K562 (cell line): ENCODE results near the gene EYA3. TPM values are rescaled to one million over a fixed set of nuclear protein-coding genes. Genes with fewer than 3 reads are reported as not detected.

Source experiments
- CTBP1 ChIP-seq: fragments of 450-650 bp; IDR thresholded peaks from 2 replicates; pipeline ENCODE4 v1.6.1; 2016; ENCODE audit warnings: borderline replicate concordance
- ILF3 ChIP-seq: fragments of 450-650 bp; IDR thresholded peaks from 2 replicates; pipeline ENCODE4 v1.6.1; 2018; ENCODE audit warnings: antibody characterized with exemption, mild to moderate bottlenecking, moderate library complexity, borderline replicate concordance
- JUND ChIP-seq, 2 experiments: IDR thresholded peaks; 2 replicates in 1 of 2; 3 replicates in 1 of 2; pipeline ENCODE4 v1.6.1; 2011; ENCODE audit warnings: borderline replicate concordance in 2 of 2, low read depth in 2 of 2, low read length in 2 of 2, improper control_type of control experiment in 1 of 2, missing biosample characterization in 1 of 2, missing genetic modification characterization in 1 of 2, missing genetic modification reagents in 1 of 2
- NRF1 ChIP-seq, 2 experiments: fragments of 450-650 bp; IDR thresholded peaks in 1 of 2; conservative IDR thresholded peaks in 1 of 2; 2 replicates each; pipeline ENCODE4 v1.6.1; 2014; ENCODE audit warnings: mild to moderate bottlenecking in 2 of 2
- PHB2 ChIP-seq: fragments of 450-650 bp; IDR thresholded peaks from 2 replicates; pipeline ENCODE4 v1.6.1; 2017; ENCODE audit warnings: low read depth
- RBFOX2 ChIP-seq: fragments of 200-400 bp; formaldehyde crosslinking; IDR thresholded peaks from 2 replicates; pipeline ENCODE4 v1.6.1; 2017; ENCODE audit warnings: low read depth, mild to moderate bottlenecking, low read length, moderate library complexity
- SIN3A ChIP-seq, 2 experiments: fragments of 150-350 bp in 1 of 2; IDR thresholded peaks; 2 replicates each; pipeline ENCODE4 v1.6.1; 2011 to 2016; ENCODE audit warnings: borderline replicate concordance in 2 of 2, low read depth in 2 of 2, low read length in 2 of 2, mild to moderate bottlenecking in 2 of 2, moderate library complexity in 2 of 2; ENCODE audit not compliant: control insufficient read depth in 1 of 2
- SMAD3 ChIP-seq: fragments of 450-650 bp; formaldehyde crosslinking; conservative IDR thresholded peaks from 2 replicates; pipeline ENCODE4 v1.4.0; 2020; ENCODE audit warnings: mild to moderate bottlenecking
- SP1 ChIP-seq: sonication (generic); formaldehyde crosslinking; IDR thresholded peaks from 2 replicates; pipeline ENCODE4 v1.8.1; 2022; ENCODE audit warnings: mild to moderate bottlenecking, missing genetic modification reagents
- TARDBP ChIP-seq: fragments of 450-650 bp; IDR thresholded peaks from 2 replicates; pipeline ENCODE4 v1.6.1; 2016
- ZNF699 ChIP-seq: fragments of 250-450 bp; sonication (Bioruptor Pico); IDR thresholded peaks from 2 replicates; pipeline ENCODE4 v1.8.0; 2021; ENCODE audit warnings: mild to moderate bottlenecking, moderate library complexity; ENCODE audit not compliant: insufficient replicate concordance
- polyA plus RNA-seq, 8 experiments: library from polyadenylated mRNA; depleted of rRNA in 4 of 8; stranded (reverse) in 5 of 8; unstranded in 3 of 8; fragments of >200 nt; fragmentation: Nextera tagmentation in 2 of 8; fragmentation: Illumina TruSeq in 1 of 8; extraction: Ambion mirVana in 2 of 8; extraction: Trizol in 1 of 8; gene quantifications; 2 replicates each; pipeline versions ENCODE4 v1.2.1 to v1.2.3, GENCODE V29; 2011 to 2014; ENCODE audit warnings: inconsistent platforms in 1 of 8, missing spikeins in 1 of 8
- total RNA-seq, 7 experiments: library from RNA; depleted of rRNA in 6 of 7; stranded (reverse); fragments of >200 nt in 6 of 7; fragmentation: Illumina TruSeq in 2 of 7; extraction: Trizol in 2 of 7; gene quantifications; 2 replicates each; pipeline versions ENCODE4 v1.2.1 to v1.2.3, GENCODE V29; 2011 to 2021; ENCODE audit warnings: low replicate concordance in 1 of 7
- TF ChIP-seq, protein P1 (sequence below): sonication (generic); formaldehyde crosslinking; IDR thresholded peaks from 2 replicates; pipeline ENCODE4 v1.8.1; 2023; ENCODE audit warnings: mild to moderate bottlenecking, missing genetic modification reagents
- TF ChIP-seq, protein P2 (sequence below): fragments of 200-800 bp; sonication (Bioruptor generic); IDR thresholded peaks from 2 replicates; pipeline ENCODE4 v1.6.1; 2017; ENCODE audit warnings: missing genetic modification characterization, missing compliant biosample characterization
- TF ChIP-seq, protein P3 (sequence below): fragments of 200-800 bp; sonication (Bioruptor generic); IDR thresholded peaks from 2 replicates; pipeline ENCODE4 v1.6.1; 2016; ENCODE audit warnings: missing genetic modification characterization, missing compliant biosample characterization
- TF ChIP-seq, protein P4 (sequence below): sonication (generic); formaldehyde crosslinking; IDR thresholded peaks from 2 replicates; pipeline ENCODE4 v1.8.1; 2022; ENCODE audit warnings: missing genetic modification reagents
- TF ChIP-seq, protein P5 (sequence below): fragments of 450-650 bp; IDR thresholded peaks from 2 replicates; pipeline ENCODE4 v1.6.1; 2016; ENCODE audit warnings: missing biosample characterization, missing genetic modification characterization

The EYA3 gene
- total and polyA plus RNA-seq, 9 of the 15 experiments (the other 6 are each of a cell fraction or from before 2014, with no cell fraction given): 21.7 to 64.0 (median 43.6) TPM

DNA sequence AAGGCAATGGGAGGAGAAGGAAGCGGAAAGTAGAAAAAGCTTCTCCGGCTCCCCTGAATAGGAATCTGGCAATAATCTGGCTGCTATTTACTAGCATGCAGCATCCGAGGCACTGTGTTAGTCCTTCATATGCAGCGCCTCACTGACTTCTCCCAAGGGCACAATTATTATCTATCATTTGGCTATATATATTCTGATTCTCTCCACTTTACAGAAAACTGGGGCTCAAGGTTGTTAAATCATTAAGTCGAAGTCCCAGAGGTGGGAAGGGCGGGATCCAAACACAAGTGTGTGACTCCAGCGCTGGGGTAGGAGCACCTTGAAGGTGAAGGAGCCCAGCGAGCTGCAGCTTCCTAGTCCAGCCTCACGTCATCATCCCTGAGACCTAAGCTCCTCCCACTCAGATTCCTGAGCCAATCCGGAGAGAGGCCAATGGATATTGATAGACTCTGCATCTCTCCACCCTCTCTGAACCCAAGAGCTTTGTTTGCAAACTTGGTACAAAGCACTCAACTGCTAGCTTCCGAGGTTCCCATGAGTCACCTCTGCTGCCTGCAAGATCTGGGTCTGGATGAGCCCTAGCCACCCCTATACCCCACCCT lies 16.6 kb upstream of the EYA3 start (continued):
- TF ChIP-seq, protein P1, sequence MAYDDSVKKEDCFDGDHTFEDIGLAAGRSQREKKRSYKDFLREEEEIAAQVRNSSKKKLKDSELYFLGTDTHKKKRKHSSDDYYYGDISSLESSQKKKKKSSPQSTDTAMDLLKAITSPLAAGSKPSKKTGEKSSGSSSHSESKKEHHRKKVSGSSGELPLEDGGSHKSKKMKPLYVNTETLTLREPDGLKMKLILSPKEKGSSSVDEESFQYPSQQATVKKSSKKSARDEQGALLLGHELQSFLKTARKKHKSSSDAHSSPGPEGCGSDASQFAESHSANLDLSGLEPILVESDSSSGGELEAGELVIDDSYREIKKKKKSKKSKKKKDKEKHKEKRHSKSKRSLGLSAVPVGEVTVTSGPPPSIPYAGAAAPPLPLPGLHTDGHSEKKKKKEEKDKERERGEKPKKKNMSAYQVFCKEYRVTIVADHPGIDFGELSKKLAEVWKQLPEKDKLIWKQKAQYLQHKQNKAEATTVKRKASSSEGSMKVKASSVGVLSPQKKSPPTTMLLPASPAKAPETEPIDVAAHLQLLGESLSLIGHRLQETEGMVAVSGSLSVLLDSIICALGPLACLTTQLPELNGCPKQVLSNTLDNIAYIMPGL: no peak
- TF ChIP-seq, protein P2, sequence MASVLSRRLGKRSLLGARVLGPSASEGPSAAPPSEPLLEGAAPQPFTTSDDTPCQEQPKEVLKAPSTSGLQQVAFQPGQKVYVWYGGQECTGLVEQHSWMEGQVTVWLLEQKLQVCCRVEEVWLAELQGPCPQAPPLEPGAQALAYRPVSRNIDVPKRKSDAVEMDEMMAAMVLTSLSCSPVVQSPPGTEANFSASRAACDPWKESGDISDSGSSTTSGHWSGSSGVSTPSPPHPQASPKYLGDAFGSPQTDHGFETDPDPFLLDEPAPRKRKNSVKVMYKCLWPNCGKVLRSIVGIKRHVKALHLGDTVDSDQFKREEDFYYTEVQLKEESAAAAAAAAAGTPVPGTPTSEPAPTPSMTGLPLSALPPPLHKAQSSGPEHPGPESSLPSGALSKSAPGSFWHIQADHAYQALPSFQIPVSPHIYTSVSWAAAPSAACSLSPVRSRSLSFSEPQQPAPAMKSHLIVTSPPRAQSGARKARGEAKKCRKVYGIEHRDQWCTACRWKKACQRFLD (CRISPR knock-in tag): no peak
- no peak for TF ChIP-seq SIN3A (IDR thresholded peaks at IDR 0.05; ENCODE audit: borderline replicate concordance in 2 of 2, control insufficient read depth in 1 of 2, low read depth in 2 of 2, low read length in 2 of 2)
- TF ChIP-seq SMAD3: no peak
- no peak for TF ChIP-seq ZNF699 (CRISPR knock-in tag)
- TF ChIP-seq PHB2: no peak
- peak; percentile 58; the same call in 1 of the 2 replicates for TF ChIP-seq JUND (IDR thresholded peaks at IDR 0.05; ENCODE audit: borderline replicate concordance, low read depth, low read length)
- peak; percentile 35; the same call in 1 of the 3 replicates for TF ChIP-seq JUND (tag; IDR thresholded peaks at IDR 0.05; ENCODE audit: borderline replicate concordance, low read depth, low read length)
- TF ChIP-seq, protein P3, sequence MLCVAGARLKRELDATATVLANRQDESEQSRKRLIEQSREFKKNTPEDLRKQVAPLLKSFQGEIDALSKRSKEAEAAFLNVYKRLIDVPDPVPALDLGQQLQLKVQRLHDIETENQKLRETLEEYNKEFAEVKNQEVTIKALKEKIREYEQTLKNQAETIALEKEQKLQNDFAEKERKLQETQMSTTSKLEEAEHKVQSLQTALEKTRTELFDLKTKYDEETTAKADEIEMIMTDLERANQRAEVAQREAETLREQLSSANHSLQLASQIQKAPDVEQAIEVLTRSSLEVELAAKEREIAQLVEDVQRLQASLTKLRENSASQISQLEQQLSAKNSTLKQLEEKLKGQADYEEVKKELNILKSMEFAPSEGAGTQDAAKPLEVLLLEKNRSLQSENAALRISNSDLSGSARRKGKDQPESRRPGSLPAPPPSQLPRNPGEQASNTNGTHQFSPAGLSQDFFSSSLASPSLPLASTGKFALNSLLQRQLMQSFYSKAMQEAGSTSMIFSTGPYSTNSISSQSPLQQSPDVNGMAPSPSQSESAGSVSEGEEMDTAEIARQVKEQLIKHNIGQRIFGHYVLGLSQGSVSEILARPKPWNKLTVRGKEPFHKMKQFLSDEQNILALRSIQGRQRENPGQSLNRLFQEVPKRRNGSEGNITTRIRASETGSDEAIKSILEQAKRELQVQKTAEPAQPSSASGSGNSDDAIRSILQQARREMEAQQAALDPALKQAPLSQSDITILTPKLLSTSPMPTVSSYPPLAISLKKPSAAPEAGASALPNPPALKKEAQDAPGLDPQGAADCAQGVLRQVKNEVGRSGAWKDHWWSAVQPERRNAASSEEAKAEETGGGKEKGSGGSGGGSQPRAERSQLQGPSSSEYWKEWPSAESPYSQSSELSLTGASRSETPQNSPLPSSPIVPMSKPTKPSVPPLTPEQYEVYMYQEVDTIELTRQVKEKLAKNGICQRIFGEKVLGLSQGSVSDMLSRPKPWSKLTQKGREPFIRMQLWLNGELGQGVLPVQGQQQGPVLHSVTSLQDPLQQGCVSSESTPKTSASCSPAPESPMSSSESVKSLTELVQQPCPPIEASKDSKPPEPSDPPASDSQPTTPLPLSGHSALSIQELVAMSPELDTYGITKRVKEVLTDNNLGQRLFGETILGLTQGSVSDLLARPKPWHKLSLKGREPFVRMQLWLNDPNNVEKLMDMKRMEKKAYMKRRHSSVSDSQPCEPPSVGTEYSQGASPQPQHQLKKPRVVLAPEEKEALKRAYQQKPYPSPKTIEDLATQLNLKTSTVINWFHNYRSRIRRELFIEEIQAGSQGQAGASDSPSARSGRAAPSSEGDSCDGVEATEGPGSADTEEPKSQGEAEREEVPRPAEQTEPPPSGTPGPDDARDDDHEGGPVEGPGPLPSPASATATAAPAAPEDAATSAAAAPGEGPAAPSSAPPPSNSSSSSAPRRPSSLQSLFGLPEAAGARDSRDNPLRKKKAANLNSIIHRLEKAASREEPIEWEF (CRISPR knock-in tag): no peak
- 0 out of 4 replicates have a peak, but pooled peaks of 1 of the 2 experiments have one; percentile 27 for TF ChIP-seq NRF1 (conservative IDR thresholded peaks at IDR 0.05 in 1 of 2, IDR thresholded peaks at IDR 0.05 in 1 of 2)
- peak; percentile 34; the same call in 1 of the 2 replicates for TF ChIP-seq RBFOX2
- TF ChIP-seq TARDBP: no peak
- TF ChIP-seq CTBP1: 0 out of 2 replicates have a peak, but pooled peaks have one; percentile 18
- TF ChIP-seq, protein P4, sequence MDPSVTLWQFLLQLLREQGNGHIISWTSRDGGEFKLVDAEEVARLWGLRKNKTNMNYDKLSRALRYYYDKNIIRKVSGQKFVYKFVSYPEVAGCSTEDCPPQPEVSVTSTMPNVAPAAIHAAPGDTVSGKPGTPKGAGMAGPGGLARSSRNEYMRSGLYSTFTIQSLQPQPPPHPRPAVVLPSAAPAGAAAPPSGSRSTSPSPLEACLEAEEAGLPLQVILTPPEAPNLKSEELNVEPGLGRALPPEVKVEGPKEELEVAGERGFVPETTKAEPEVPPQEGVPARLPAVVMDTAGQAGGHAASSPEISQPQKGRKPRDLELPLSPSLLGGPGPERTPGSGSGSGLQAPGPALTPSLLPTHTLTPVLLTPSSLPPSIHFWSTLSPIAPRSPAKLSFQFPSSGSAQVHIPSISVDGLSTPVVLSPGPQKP: no peak
- no peak for TF ChIP-seq ILF3
- TF ChIP-seq, protein P5, sequence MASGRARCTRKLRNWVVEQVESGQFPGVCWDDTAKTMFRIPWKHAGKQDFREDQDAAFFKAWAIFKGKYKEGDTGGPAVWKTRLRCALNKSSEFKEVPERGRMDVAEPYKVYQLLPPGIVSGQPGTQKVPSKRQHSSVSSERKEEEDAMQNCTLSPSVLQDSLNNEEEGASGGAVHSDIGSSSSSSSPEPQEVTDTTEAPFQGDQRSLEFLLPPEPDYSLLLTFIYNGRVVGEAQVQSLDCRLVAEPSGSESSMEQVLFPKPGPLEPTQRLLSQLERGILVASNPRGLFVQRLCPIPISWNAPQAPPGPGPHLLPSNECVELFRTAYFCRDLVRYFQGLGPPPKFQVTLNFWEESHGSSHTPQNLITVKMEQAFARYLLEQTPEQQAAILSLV (tag): no peak
- TF ChIP-seq SP1: peak; percentile 43; the same call in 1 of the 2 replicates
